ENCODE data around the gene RAB31.

Gene RAB31

GRCh38 chr18:9779630-9780029, 71.5 kb downstream of the RAB31 start:
- no peaks in the 10 kb centered on the region for H3K27me3 ChIP-seq (replicated peaks)
- H3K4me3 ChIP-seq (ENCODE audit: low read depth, low read length): no peak overlapping the region
- H3K27ac ChIP-seq: no peak overlapping the region
- no peak for DNase-seq
- TF ChIP-seq CTCF (IDR thresholded peaks at IDR 0.05; ENCODE audit: low read depth, low read length, missing control alignments): no peak
- in situ Hi-C loops (cut with HindIII; ENCODE audit: low pct_ligation_motif_present, low sequenced_read_pairs): no loop called here
- no peaks in the 10 kb centered on the region for H3K36me3 ChIP-seq (replicated peaks)

GRCh38 chr18:9782073-9782857, 74.2 kb downstream of the RAB31 start:
- peak overlapping the region; percentile 37 for H3K27ac ChIP-seq
- DNase-seq: peak; percentile 77
- H3K27me3 ChIP-seq (replicated peaks): no peaks in the 10 kb centered on the region
- H3K36me3 ChIP-seq (replicated peaks): no peaks in the 10 kb centered on the region
- in situ Hi-C loops (cut with HindIII; ENCODE audit: low pct_ligation_motif_present, low sequenced_read_pairs): no loop called here
- no peak overlapping the region for H3K4me3 ChIP-seq (ENCODE audit: low read depth, low read length)
- no peak for TF ChIP-seq CTCF (IDR thresholded peaks at IDR 0.05; ENCODE audit: low read depth, low read length, missing control alignments)

GRCh38 chr18:9786631-9787030, 78.5 kb downstream of the RAB31 start:
- TF ChIP-seq CTCF (IDR thresholded peaks at IDR 0.05; ENCODE audit: low read depth, low read length, missing control alignments): no peak

DNA sequence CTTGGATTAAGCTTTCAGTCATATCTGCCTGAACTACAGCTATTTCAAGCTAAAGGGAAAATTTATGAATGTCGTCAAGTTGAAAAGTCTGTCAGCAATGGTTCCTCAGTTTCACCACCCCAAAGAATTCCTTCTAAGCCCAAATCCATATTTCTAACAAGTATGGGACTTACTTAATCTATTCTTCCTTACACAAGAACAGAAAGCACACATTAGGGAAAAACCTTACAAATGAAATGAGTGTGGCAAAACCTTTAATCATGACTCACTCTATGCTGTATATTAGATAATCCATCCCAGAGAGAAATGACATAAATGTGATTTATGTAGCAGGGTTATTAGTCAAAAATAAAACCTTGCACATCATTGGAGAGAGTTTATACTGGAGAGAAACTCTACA, 78.9 kb downstream of the RAB31 start:
- H3K4me3 ChIP-seq (ENCODE audit: low read depth, low read length): no peak overlapping the region
- in situ Hi-C loops (cut with HindIII; ENCODE audit: low pct_ligation_motif_present, low sequenced_read_pairs): no loop called here
- H3K27ac ChIP-seq: peak overlapping the region; percentile 65
- no peak for DNase-seq
- peaks cover under 1% of the 10 kb centered on the region for H3K36me3 ChIP-seq (replicated peaks)
- no peaks in the 10 kb centered on the region for H3K27me3 ChIP-seq (replicated peaks)
- TF ChIP-seq CTCF (IDR thresholded peaks at IDR 0.05; ENCODE audit: low read depth, low read length, missing control alignments): no peak

More at GRCh38 chr18:9786631-9787030, 78.5 kb downstream of the RAB31 start:
- Histone ChIP-seq H3K36me3 (replicated peaks) (no peaks in the 10 kb centered on the region), H3K27ac (peak overlapping the region; percentile 65), H3K27me3 (replicated peaks) (no peaks in the 10 kb centered on the region), H3K4me3 (ENCODE audit: low read depth, low read length) (no peak overlapping the region)
- in situ Hi-C loops (cut with HindIII; ENCODE audit: low pct_ligation_motif_present, low sequenced_read_pairs): no loop called here
- no peak for DNase-seq

GRCh38 chr18:9787712-9788111, 79.6 kb downstream of the RAB31 start:
- H3K27ac ChIP-seq: peak overlapping the region; percentile 65

More at GRCh38 chr18:9787712-9788111, 79.6 kb downstream of the RAB31 start:
- Histone ChIP-seq H3K27me3 (replicated peaks) (no peaks in the 10 kb centered on the region), H3K4me3 (ENCODE audit: low read depth, low read length) (no peak overlapping the region), H3K36me3 (replicated peaks) (peaks cover 7% of the 10 kb centered on the region)
- TF ChIP-seq CTCF (IDR thresholded peaks at IDR 0.05; ENCODE audit: low read depth, low read length, missing control alignments): no peak
- peak; percentile 74 for DNase-seq
- in situ Hi-C loops (cut with HindIII; ENCODE audit: low pct_ligation_motif_present, low sequenced_read_pairs): no loop called here
